Measurements from ENCODE around the gene SMAP1.

The SMAP1 gene

GRCh38 chr6:70819646-70820045, 152.0 kb downstream of the SMAP1 start:
- peaks cover 15% of the 10 kb centered on the region for H3K36me3 Mint-ChIP-seq
- no peak overlapping the region for H3K27ac Mint-ChIP-seq
- H3K4me1 Mint-ChIP-seq = no peaks in the 10 kb centered on the region
- H3K4me3 Mint-ChIP-seq = no peak overlapping the region
- no peaks in the 10 kb centered on the region for H3K27me3 Mint-ChIP-seq
- peaks cover 6% of the 10 kb centered on the region for H3K9me3 Mint-ChIP-seq
- CTCF ChIA-PET = interaction anchor here (0.9 to 1.2 kb wide), 3 partner anchors 10 to 66 kb away, joined by 3 read pairs; no protein-coding TSS in a partner anchor
- DNase-seq = no peak

- Mint-ChIP-seq H3K9me3 (peaks cover 6% of the 10 kb centered on the region), H3K27ac (no peak overlapping the region), H3K27me3 (no peaks in the 10 kb centered on the region), H3K36me3 (peaks cover 15% of the 10 kb centered on the region), H3K4me3 (no peak overlapping the region), H3K4me1 (no peaks in the 10 kb centered on the region)
- CTCF ChIA-PET = interaction anchor here (0.9 to 1.0 kb wide), 2 partner anchors 11 to 63 kb away, joined by 3 read pairs; no protein-coding TSS in a partner anchor
- no peak for DNase-seq
Measured at GRCh38 chr6:70820778-70821177, 153.1 kb downstream of the SMAP1 start.

- Mint-ChIP-seq H3K4me1 (no peaks in the 10 kb centered on the region), H3K4me3 (no peak overlapping the region), H3K36me3 (peaks cover 15% of the 10 kb centered on the region), H3K9me3 (peaks cover 6% of the 10 kb centered on the region), H3K27ac (no peak overlapping the region), H3K27me3 (no peaks in the 10 kb centered on the region)
- no peak for DNase-seq
- CTCF ChIA-PET = no interaction called here
Measured at GRCh38 chr6:70821751-70822150, 154.1 kb downstream of the SMAP1 start.

- H3K9me3 Mint-ChIP-seq = peaks cover 6% of the 10 kb centered on the region
- no peaks in the 10 kb centered on the region for H3K27me3 Mint-ChIP-seq
- H3K4me3 Mint-ChIP-seq = no peak overlapping the region
- CTCF ChIA-PET = no interaction called here
- H3K27ac Mint-ChIP-seq = no peak overlapping the region
- no peaks in the 10 kb centered on the region for H3K4me1 Mint-ChIP-seq
- no peak for DNase-seq
- peaks cover 12% of the 10 kb centered on the region for H3K36me3 Mint-ChIP-seq
Measured at GRCh38 chr6:70823651-70824050, 156.0 kb downstream of the SMAP1 start.

GRCh38 chr6:70831427-70831826, 163.7 kb downstream of the SMAP1 start:
- H3K9me3 Mint-ChIP-seq = peaks cover 4% of the 10 kb centered on the region
- DNase-seq = no peak
- no peak overlapping the region for H3K27ac Mint-ChIP-seq
- no peak overlapping the region for H3K4me3 Mint-ChIP-seq
- CTCF ChIA-PET = no interaction called here
- H3K4me1 Mint-ChIP-seq = no peaks in the 10 kb centered on the region
- H3K27me3 Mint-ChIP-seq = no peaks in the 10 kb centered on the region
- peaks cover 18% of the 10 kb centered on the region for H3K36me3 Mint-ChIP-seq

GRCh38 chr6:70834520-70834919, 166.8 kb downstream of the SMAP1 start:
- H3K27me3 Mint-ChIP-seq = no peaks in the 10 kb centered on the region
- H3K4me3 Mint-ChIP-seq = no peak overlapping the region
- DNase-seq = no peak
- H3K27ac Mint-ChIP-seq = no peak overlapping the region
- CTCF ChIA-PET = no interaction called here
- H3K4me1 Mint-ChIP-seq = no peaks in the 10 kb centered on the region
- H3K36me3 Mint-ChIP-seq = peaks cover 23% of the 10 kb centered on the region
- H3K9me3 Mint-ChIP-seq = peaks cover 4% of the 10 kb centered on the region

GRCh38 chr6:70838907-70839285, 171.2 kb downstream of the SMAP1 start:
- H3K36me3 Mint-ChIP-seq = peaks cover 10% of the 10 kb centered on the region
- H3K9me3 Mint-ChIP-seq = no peaks in the 10 kb centered on the region
- DNase-seq = no peak
- CTCF ChIA-PET = no interaction called here
- H3K27me3 Mint-ChIP-seq = no peaks in the 10 kb centered on the region
- H3K4me3 Mint-ChIP-seq = no peak overlapping the region
- H3K4me1 Mint-ChIP-seq = no peaks in the 10 kb centered on the region
- H3K27ac Mint-ChIP-seq = no peak overlapping the region

GRCh38 chr6:70839286-70840266, 171.9 kb downstream of the SMAP1 start:
- no peak overlapping the region for H3K27ac Mint-ChIP-seq
- H3K4me1 Mint-ChIP-seq = no peaks in the 10 kb centered on the region
- no peaks in the 10 kb centered on the region for H3K27me3 Mint-ChIP-seq
- H3K36me3 Mint-ChIP-seq = peaks cover 10% of the 10 kb centered on the region
- no peak for DNase-seq
- H3K4me3 Mint-ChIP-seq = no peak overlapping the region
- CTCF ChIA-PET = no interaction called here
- H3K9me3 Mint-ChIP-seq = no peaks in the 10 kb centered on the region

- H3K4me3 Mint-ChIP-seq = no peak overlapping the region
- no peak for DNase-seq
- H3K4me1 Mint-ChIP-seq = no peaks in the 10 kb centered on the region
- no peaks in the 10 kb centered on the region for H3K27me3 Mint-ChIP-seq
- no peaks in the 10 kb centered on the region for H3K9me3 Mint-ChIP-seq
- CTCF ChIA-PET = no interaction called here
- peaks cover 15% of the 10 kb centered on the region for H3K36me3 Mint-ChIP-seq
- H3K27ac Mint-ChIP-seq = no peak overlapping the region
Measured at GRCh38 chr6:70841112-70841511, 173.4 kb downstream of the SMAP1 start.

GRCh38 chr6:70842541-70842940, 174.9 kb downstream of the SMAP1 start:
- Mint-ChIP-seq H3K36me3 (peaks cover 14% of the 10 kb centered on the region), H3K9me3 (no peaks in the 10 kb centered on the region), H3K4me1 (no peaks in the 10 kb centered on the region), H3K27ac (no peak overlapping the region), H3K4me3 (no peak overlapping the region), H3K27me3 (no peaks in the 10 kb centered on the region)
- CTCF ChIA-PET = no interaction called here
- DNase-seq = no peak

GRCh38 chr6:70843328-70843918, 175.7 kb downstream of the SMAP1 start:
- no peak for DNase-seq
- no peaks in the 10 kb centered on the region for H3K27me3 Mint-ChIP-seq
- peaks cover 16% of the 10 kb centered on the region for H3K36me3 Mint-ChIP-seq
- no peak overlapping the region for H3K4me3 Mint-ChIP-seq
- no peaks in the 10 kb centered on the region for H3K9me3 Mint-ChIP-seq
- no peaks in the 10 kb centered on the region for H3K4me1 Mint-ChIP-seq
- CTCF ChIA-PET = interaction anchor here (1.1 kb wide), 1 partner anchor 37 kb away, joined by 3 read pairs; no protein-coding TSS in a partner anchor
- H3K27ac Mint-ChIP-seq = no peak overlapping the region

- Mint-ChIP-seq H3K36me3 (peaks cover 18% of the 10 kb centered on the region), H3K4me1 (no peaks in the 10 kb centered on the region), H3K27me3 (no peaks in the 10 kb centered on the region), H3K27ac (no peak overlapping the region), H3K9me3 (no peaks in the 10 kb centered on the region), H3K4me3 (no peak overlapping the region)
- DNase-seq = no peak
- CTCF ChIA-PET = no interaction called here
Measured at GRCh38 chr6:70844301-70844700, 176.6 kb downstream of the SMAP1 start.

GRCh38 chr6:70846207-70846835, 178.6 kb downstream of the SMAP1 start:
- H3K36me3 Mint-ChIP-seq = peaks cover 17% of the 10 kb centered on the region
- H3K4me3 Mint-ChIP-seq = no peak overlapping the region
- no peaks in the 10 kb centered on the region for H3K27me3 Mint-ChIP-seq
- CTCF ChIA-PET = no interaction called here
- DNase-seq = no peak
- H3K4me1 Mint-ChIP-seq = no peaks in the 10 kb centered on the region
- H3K27ac Mint-ChIP-seq = no peak overlapping the region
- no peaks in the 10 kb centered on the region for H3K9me3 Mint-ChIP-seq
